Measurements from ENCODE around the gene RPS6KC1. TPM values are rescaled to one million over a fixed set of nuclear protein-coding genes. Genes with fewer than 3 reads are reported as not detected.
"Not testable (repeated sequence)": the region's sequence is repeated elsewhere in the genome, so short reads cannot be mapped to it uniquely, and the experiment has no call there.

Gene RPS6KC1
- total RNA-seq, 1 donor from 2014 or later, result 19.9 TPM

GRCh38 chr1:213104604-213105003, 53.6 kb downstream of the RPS6KC1 start:
- no peak for TF ChIP-seq CTCF (IDR thresholded peaks at IDR 0.05; ENCODE audit: unreplicated experiment)
- Mint-ChIP-seq H3K9me3 (ENCODE audit: unreplicated experiment) (no peaks in the 10 kb centered on the region), H3K4me3 (ENCODE audit: unreplicated experiment) (no peak overlapping the region), H3K36me3 (ENCODE audit: low read depth, unreplicated experiment) (peaks cover 9% of the 10 kb centered on the region), H3K27ac (ENCODE audit: unreplicated experiment) (no peak overlapping the region), H3K4me1 (ENCODE audit: unreplicated experiment) (no peaks in the 10 kb centered on the region), H3K27me3 (ENCODE audit: unreplicated experiment) (no peaks in the 10 kb centered on the region)
- DNase-seq (ENCODE audit: low spot score), result no peak

GRCh38 chr1:213106298-213106697, 55.3 kb downstream of the RPS6KC1 start:
- DNase-seq (ENCODE audit: low spot score), result no peak
- no peaks in the 10 kb centered on the region for H3K4me1 Mint-ChIP-seq (ENCODE audit: unreplicated experiment)
- no peak for TF ChIP-seq CTCF (IDR thresholded peaks at IDR 0.05; ENCODE audit: unreplicated experiment)
- H3K4me3 Mint-ChIP-seq (ENCODE audit: unreplicated experiment), result no peak overlapping the region
- peaks cover 9% of the 10 kb centered on the region for H3K36me3 Mint-ChIP-seq (ENCODE audit: low read depth, unreplicated experiment)
- no peaks in the 10 kb centered on the region for H3K9me3 Mint-ChIP-seq (ENCODE audit: unreplicated experiment)
- H3K27ac Mint-ChIP-seq (ENCODE audit: unreplicated experiment), result no peak overlapping the region
- H3K27me3 Mint-ChIP-seq (ENCODE audit: unreplicated experiment), result no peaks in the 10 kb centered on the region

GRCh38 chr1:213107613-213108012, 56.6 kb downstream of the RPS6KC1 start:
- Mint-ChIP-seq H3K4me1 (ENCODE audit: unreplicated experiment) (no peaks in the 10 kb centered on the region), H3K36me3 (ENCODE audit: low read depth, unreplicated experiment) (peaks cover 9% of the 10 kb centered on the region), H3K4me3 (ENCODE audit: unreplicated experiment) (no peak overlapping the region), H3K27me3 (ENCODE audit: unreplicated experiment) (no peaks in the 10 kb centered on the region), H3K27ac (ENCODE audit: unreplicated experiment) (no peak overlapping the region), H3K9me3 (ENCODE audit: unreplicated experiment) (no peaks in the 10 kb centered on the region)
- no peak for DNase-seq (ENCODE audit: low spot score)
- TF ChIP-seq CTCF (IDR thresholded peaks at IDR 0.05; ENCODE audit: unreplicated experiment), result no peak

GRCh38 chr1:213110349-213111300, 59.6 kb downstream of the RPS6KC1 start:
- H3K4me3 Mint-ChIP-seq (ENCODE audit: unreplicated experiment), result no peak overlapping the region
- DNase-seq (ENCODE audit: low spot score), result no peak
- H3K27ac Mint-ChIP-seq (ENCODE audit: unreplicated experiment), result no peak overlapping the region
- H3K9me3 Mint-ChIP-seq (ENCODE audit: unreplicated experiment), result no peaks in the 10 kb centered on the region
- TF ChIP-seq CTCF (IDR thresholded peaks at IDR 0.05; ENCODE audit: unreplicated experiment), result no peak
- H3K4me1 Mint-ChIP-seq (ENCODE audit: unreplicated experiment), result no peaks in the 10 kb centered on the region
- no peaks in the 10 kb centered on the region for H3K27me3 Mint-ChIP-seq (ENCODE audit: unreplicated experiment)
- H3K36me3 Mint-ChIP-seq (ENCODE audit: low read depth, unreplicated experiment), result peaks cover 9% of the 10 kb centered on the region

GRCh38 chr1:213111502-213111901, 60.5 kb downstream of the RPS6KC1 start:
- no peaks in the 10 kb centered on the region for H3K27me3 Mint-ChIP-seq (ENCODE audit: unreplicated experiment)

GRCh38 chr1:213112723-213113122, 61.7 kb downstream of the RPS6KC1 start:
- not testable (repeated sequence) for H3K27me3 Mint-ChIP-seq (ENCODE audit: unreplicated experiment); H3K4me1 Mint-ChIP-seq (ENCODE audit: unreplicated experiment); H3K4me3 Mint-ChIP-seq (ENCODE audit: unreplicated experiment); H3K9me3 Mint-ChIP-seq (ENCODE audit: unreplicated experiment); H3K36me3 Mint-ChIP-seq (ENCODE audit: low read depth, unreplicated experiment); H3K27ac Mint-ChIP-seq (ENCODE audit: unreplicated experiment); DNase-seq (ENCODE audit: low spot score)

More at GRCh38 chr1:213111502-213111901, 60.5 kb downstream of the RPS6KC1 start:
- peaks cover 9% of the 10 kb centered on the region for H3K36me3 Mint-ChIP-seq (ENCODE audit: low read depth, unreplicated experiment)
- no peaks in the 10 kb centered on the region for H3K4me1 Mint-ChIP-seq (ENCODE audit: unreplicated experiment)
- H3K4me3 Mint-ChIP-seq (ENCODE audit: unreplicated experiment), result no peak overlapping the region
- no peak overlapping the region for H3K27ac Mint-ChIP-seq (ENCODE audit: unreplicated experiment)
- DNase-seq (ENCODE audit: low spot score), result no peak
- H3K9me3 Mint-ChIP-seq (ENCODE audit: unreplicated experiment), result no peaks in the 10 kb centered on the region
- TF ChIP-seq CTCF (IDR thresholded peaks at IDR 0.05; ENCODE audit: unreplicated experiment), result no peak

GRCh38 chr1:213117699-213118180, 66.7 kb downstream of the RPS6KC1 start:
- H3K36me3 Mint-ChIP-seq (ENCODE audit: low read depth, unreplicated experiment); H3K27me3 Mint-ChIP-seq (ENCODE audit: unreplicated experiment); H3K27ac Mint-ChIP-seq (ENCODE audit: unreplicated experiment); H3K4me1 Mint-ChIP-seq (ENCODE audit: unreplicated experiment); H3K4me3 Mint-ChIP-seq (ENCODE audit: unreplicated experiment); H3K9me3 Mint-ChIP-seq (ENCODE audit: unreplicated experiment); DNase-seq (ENCODE audit: low spot score): not testable (repeated sequence)

All from endothelial cell (in vitro differentiated cells).